GM23338 (cell line): ENCODE results near the gene DNMT1. TPM values are rescaled to one million over a fixed set of nuclear protein-coding genes. Genes with fewer than 3 reads are reported as not detected.

Experiments used
- ATAC-seq: fragments of 200-7000 bp; cut with Tn5 transposase; 3 replicates; pipeline ENCODE4 v1.9.1; 2020
- DNase-seq: peaks from one replicate; pipeline ENCODE4 v3.0.0-alpha.2; 2015; ENCODE audit warnings: low spot score
- H2AFZ ChIP-seq: fragments of 200-600 bp; sonication (generic); 2 replicates; pipeline ENCODE4 v1.8.0; 2016; ENCODE audit warnings: antibody characterized with exemption, mild to moderate bottlenecking, moderate library complexity
- H3F3A ChIP-seq: fragments of 200-600 bp; sonication (generic); replicated peaks from 2 replicates; pipeline ENCODE4 v1.8.0; 2017; ENCODE audit warnings: antibody characterized with exemption, mixed run types, low read depth
- H3K27ac ChIP-seq: fragments of 200-600 bp; sonication (generic); 2 replicates; pipeline ENCODE4 v1.6.1; 2016; ENCODE audit warnings: low read depth
- H3K27me3 ChIP-seq: fragments of 200-600 bp; sonication (generic); 2 replicates; pipeline ENCODE4 v1.8.0; 2016; ENCODE audit warnings: mild to moderate bottlenecking, mixed run types, moderate library complexity; ENCODE audit not compliant: insufficient read depth
- H3K36me3 ChIP-seq: fragments of 200-600 bp; sonication (generic); 2 replicates; pipeline ENCODE4 v1.8.0; 2016; ENCODE audit warnings: mild to moderate bottlenecking; ENCODE audit not compliant: insufficient read depth
- H3K4me1 ChIP-seq: fragments of 200-600 bp; sonication (generic); 2 replicates; pipeline ENCODE4 v1.8.0; 2016; ENCODE audit warnings: mild to moderate bottlenecking, moderate library complexity; ENCODE audit not compliant: insufficient read depth
- H3K4me2 ChIP-seq: fragments of 200-600 bp; sonication (generic); 2 replicates; pipeline ENCODE4 v1.7.1; 2017; ENCODE audit warnings: mixed run types
- H3K4me3 ChIP-seq: fragments of 200-600 bp; sonication (generic); 2 replicates; pipeline ENCODE4 v1.6.1; 2016; ENCODE audit warnings: mixed run types
- H3K79me2 ChIP-seq: fragments of 200-600 bp; sonication (generic); replicated peaks from 2 replicates; pipeline ENCODE4 v1.8.0; 2017; ENCODE audit warnings: mild to moderate bottlenecking; ENCODE audit not compliant: insufficient read depth
- H3K9me2 ChIP-seq: fragments of 200-600 bp; sonication (generic); 2 replicates; pipeline ENCODE4 v1.8.0; 2017; ENCODE audit not compliant: insufficient read depth
- H4K20me1 ChIP-seq: fragments of 200-600 bp; sonication (generic); replicated peaks from 2 replicates; pipeline ENCODE4 v1.8.0; 2017; ENCODE audit warnings: mild to moderate bottlenecking; ENCODE audit not compliant: insufficient read depth
- H3K27ac Mint-ChIP-seq: 2 replicates; pipeline ENCODE4 v1.8.0; 2020; ENCODE audit warnings: inconsistent platforms, mild to moderate bottlenecking, moderate library complexity, mixed read lengths
- H3K27me3 Mint-ChIP-seq: 3 replicates; pipeline ENCODE4 v1.8.0; 2022; ENCODE audit warnings: low read depth, mild to moderate bottlenecking, moderate library complexity, mixed read lengths, inconsistent platforms; ENCODE audit not compliant: insufficient read depth, poor library complexity
- H3K36me3 Mint-ChIP-seq: 3 replicates; pipeline ENCODE4 v1.8.0; 2021; ENCODE audit warnings: low read depth, mild to moderate bottlenecking, inconsistent platforms, moderate library complexity, mixed read lengths
- H3K4me1 Mint-ChIP-seq: 3 replicates; pipeline ENCODE4 v1.8.0; 2020; ENCODE audit warnings: mild to moderate bottlenecking, inconsistent platforms, mixed read lengths
- H3K4me3 Mint-ChIP-seq: 3 replicates; pipeline ENCODE4 v1.8.0; 2021; ENCODE audit warnings: moderate library complexity, mild to moderate bottlenecking, inconsistent platforms, mixed read lengths
- H3K9me3 Mint-ChIP-seq: 3 replicates; pipeline ENCODE4 v1.8.0; 2020; ENCODE audit warnings: moderate library complexity, mild to moderate bottlenecking, inconsistent platforms, mixed read lengths
- CREB1 ChIP-seq: fragments of 250-450 bp; sonication (Bioruptor Pico); IDR thresholded peaks from 2 replicates; pipeline ENCODE4 v1.5.0; 2020; ENCODE audit warnings: low read depth, mild to moderate bottlenecking, moderate library complexity
- POLR2AphosphoS5 ChIP-seq: IDR thresholded peaks from 2 replicates; pipeline ENCODE4 v1.6.1; 2016; ENCODE audit warnings: antibody characterized with exemption, low read depth
- ZNF114 ChIP-seq: fragments of 250-450 bp; sonication (Bioruptor Pico); IDR thresholded peaks from 2 replicates; pipeline ENCODE4 v1.5.0; 2020; ENCODE audit warnings: mild to moderate bottlenecking, moderate library complexity
- polyA plus RNA-seq: library from polyadenylated mRNA; unstranded; fragments of >200 nt; fragmentation: Nextera tagmentation; extraction: Ambion mirVana; gene quantifications from 2 replicates; pipeline ENCODE4 v1.2.1, GENCODE V29; 2016
- total RNA-seq: library from RNA; depleted of rRNA; stranded (reverse); fragments of >200 nt; shearing (Covaris generic); gene quantifications from 2 replicates; pipeline ENCODE4 v1.2.3, GENCODE V29; 2014
- TF ChIP-seq, protein P1 (sequence below): IDR thresholded peaks from one replicate; pipeline ENCODE4 v1.6.1; 2018; ENCODE audit warnings: antibody characterized with exemption; ENCODE audit not compliant: unreplicated experiment

The DNMT1 gene
- total and polyA plus RNA-seq, 2 experiments from 2014 or later, result 238 to 589 TPM

DNA sequence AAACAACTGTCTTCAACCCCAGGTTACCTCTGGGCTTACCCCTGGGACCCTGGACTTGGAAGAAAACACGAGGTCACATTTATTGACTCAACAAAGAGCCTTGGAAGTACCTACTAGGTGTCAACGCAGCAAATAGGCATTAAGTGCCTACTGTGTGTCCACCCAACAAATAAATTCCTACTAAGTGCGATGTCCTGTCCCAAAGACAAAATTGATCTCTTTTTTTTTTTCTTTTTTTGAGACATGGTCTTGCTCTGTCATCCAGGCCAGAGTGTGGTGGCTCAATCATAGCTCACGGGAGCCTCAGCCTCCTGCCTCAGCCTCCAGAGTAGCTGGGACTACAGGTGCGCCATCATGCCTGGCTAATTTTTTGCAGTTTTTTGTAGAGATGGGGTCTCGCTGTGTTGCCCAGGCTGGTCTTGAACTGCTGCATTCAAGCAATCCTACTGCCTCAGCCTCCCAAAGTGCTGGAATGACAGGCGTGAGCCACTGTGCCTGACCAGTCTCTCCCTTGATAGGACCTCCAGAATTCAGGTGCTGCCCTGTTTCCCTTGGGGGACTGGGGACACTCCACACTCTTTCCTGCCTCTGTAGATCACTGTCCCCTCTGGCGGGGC is 37.0 kb upstream of the DNMT1 start:
- TF ChIP-seq, protein P1, sequence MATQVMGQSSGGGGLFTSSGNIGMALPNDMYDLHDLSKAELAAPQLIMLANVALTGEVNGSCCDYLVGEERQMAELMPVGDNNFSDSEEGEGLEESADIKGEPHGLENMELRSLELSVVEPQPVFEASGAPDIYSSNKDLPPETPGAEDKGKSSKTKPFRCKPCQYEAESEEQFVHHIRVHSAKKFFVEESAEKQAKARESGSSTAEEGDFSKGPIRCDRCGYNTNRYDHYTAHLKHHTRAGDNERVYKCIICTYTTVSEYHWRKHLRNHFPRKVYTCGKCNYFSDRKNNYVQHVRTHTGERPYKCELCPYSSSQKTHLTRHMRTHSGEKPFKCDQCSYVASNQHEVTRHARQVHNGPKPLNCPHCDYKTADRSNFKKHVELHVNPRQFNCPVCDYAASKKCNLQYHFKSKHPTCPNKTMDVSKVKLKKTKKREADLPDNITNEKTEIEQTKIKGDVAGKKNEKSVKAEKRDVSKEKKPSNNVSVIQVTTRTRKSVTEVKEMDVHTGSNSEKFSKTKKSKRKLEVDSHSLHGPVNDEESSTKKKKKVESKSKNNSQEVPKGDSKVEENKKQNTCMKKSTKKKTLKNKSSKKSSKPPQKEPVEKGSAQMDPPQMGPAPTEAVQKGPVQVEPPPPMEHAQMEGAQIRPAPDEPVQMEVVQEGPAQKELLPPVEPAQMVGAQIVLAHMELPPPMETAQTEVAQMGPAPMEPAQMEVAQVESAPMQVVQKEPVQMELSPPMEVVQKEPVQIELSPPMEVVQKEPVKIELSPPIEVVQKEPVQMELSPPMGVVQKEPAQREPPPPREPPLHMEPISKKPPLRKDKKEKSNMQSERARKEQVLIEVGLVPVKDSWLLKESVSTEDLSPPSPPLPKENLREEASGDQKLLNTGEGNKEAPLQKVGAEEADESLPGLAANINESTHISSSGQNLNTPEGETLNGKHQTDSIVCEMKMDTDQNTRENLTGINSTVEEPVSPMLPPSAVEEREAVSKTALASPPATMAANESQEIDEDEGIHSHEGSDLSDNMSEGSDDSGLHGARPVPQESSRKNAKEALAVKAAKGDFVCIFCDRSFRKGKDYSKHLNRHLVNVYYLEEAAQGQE, result no peak
- Histone ChIP-seq H3K27me3 (no peaks in the 10 kb centered on the region), H3K4me2 (peak overlapping the region; percentile 90), H4K20me1 (no peaks in the 10 kb centered on the region; the same call in 1 of the 2 replicates), H3K79me2 (peaks cover 8% of the 10 kb centered on the region; the same call in 1 of the 2 replicates), H3F3A (peaks cover 8% of the 10 kb centered on the region), H3K27ac (no peak overlapping the region), H3K4me3 (peak overlapping the region; percentile 88), H3K4me1 (peaks cover 3% of the 10 kb centered on the region), H2AFZ (peak overlapping the region; percentile 92), H3K9me2 (no peaks in the 10 kb centered on the region), H3K36me3 (no peaks in the 10 kb centered on the region)
- ATAC-seq (peak; percentile 18; the same call in 2 of the 3 replicates), DNase-seq (no peak)
- H3K27ac Mint-ChIP-seq, result peak overlapping the region; percentile 85
- peak overlapping the region; percentile 78 for H3K4me3 Mint-ChIP-seq
- H3K27me3 Mint-ChIP-seq, result peaks cover 17% of the 10 kb centered on the region
- no peaks in the 10 kb centered on the region for H3K9me3 Mint-ChIP-seq
- no peaks in the 10 kb centered on the region for H3K36me3 Mint-ChIP-seq
- H3K4me1 Mint-ChIP-seq, result peaks cover 13% of the 10 kb centered on the region

DNA sequence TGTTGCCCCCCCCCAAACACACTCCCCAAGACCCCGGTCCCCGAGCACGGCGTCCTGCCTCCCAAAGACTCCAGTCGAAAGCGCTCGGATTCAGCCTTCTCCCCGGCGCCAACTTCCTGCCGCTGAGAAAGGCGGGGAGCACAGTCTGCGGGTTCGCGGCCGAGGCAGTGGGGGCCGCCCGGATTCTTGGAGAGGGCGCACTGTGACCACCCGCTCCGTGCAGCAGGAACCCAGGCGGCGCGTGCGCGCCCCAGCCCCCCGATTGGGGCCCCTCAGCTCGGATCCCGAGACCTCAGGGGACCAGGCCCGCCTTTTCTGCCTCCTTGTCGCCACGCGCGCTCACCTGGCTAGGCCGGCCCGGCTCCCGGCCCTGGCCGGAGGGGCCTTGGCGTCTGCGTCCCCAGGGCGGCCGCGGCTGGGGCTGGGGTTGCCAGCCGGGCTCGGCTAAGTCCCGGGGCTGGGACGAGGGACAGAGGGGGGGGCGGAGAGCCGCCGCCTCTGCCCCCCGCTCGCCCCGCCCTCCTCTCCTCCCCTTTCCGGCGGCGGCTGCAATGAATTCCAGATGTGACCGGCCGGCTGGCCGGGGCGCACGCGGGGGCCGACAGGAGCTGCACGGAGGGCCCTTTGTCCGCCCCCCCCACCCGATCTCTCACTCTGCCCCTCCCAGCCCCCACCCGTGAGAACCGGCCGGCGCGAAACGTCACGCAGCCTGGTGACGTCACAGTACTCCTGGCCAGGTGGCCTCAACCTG is 36.3 kb upstream of the DNMT1 start, which contains the start of gene S1PR2:
S1PR2 (minus strand) TSS at position 471 of the 751 bp plus-strand sequence. CDS start 6,426 bp downstream, outside the sequence.
- peaks cover 8% of the 10 kb centered on the region; the same call in 1 of the 2 replicates for H3K79me2 ChIP-seq

More for the DNA sequence above, 36.3 kb upstream of the DNMT1 start, which contains the start of gene S1PR2:
- H3K36me3 ChIP-seq, result no peaks in the 10 kb centered on the region
- peak within 1 kb of the TSS; percentile 90 for H3K4me2 ChIP-seq
- Mint-ChIP-seq H3K9me3 (no peaks in the 10 kb centered on the region), H3K36me3 (no peaks in the 10 kb centered on the region), H3K4me1 (peaks cover 15% of the 10 kb centered on the region), H3K27ac (peak within 1 kb of the TSS; percentile 85), H3K27me3 (peaks cover 13% of the 10 kb centered on the region), H3K4me3 (peak within 1 kb of the TSS; percentile 78)
- H2AFZ ChIP-seq, result peak within 1 kb of the TSS; percentile 92
- peak within 1 kb of the TSS; percentile 84 for H3K27ac ChIP-seq
- H4K20me1 ChIP-seq, result no peaks in the 10 kb centered on the region; the same call in 1 of the 2 replicates
- DNase-seq, result peak; percentile 91
- H3K9me2 ChIP-seq, result no peaks in the 10 kb centered on the region
- peak; percentile 69 for TF ChIP-seq POLR2AphosphoS5
- TF ChIP-seq ZNF114 (CRISPR knock-in tag), result no peak
- peak; percentile 97 for TF ChIP-seq CREB1 (CRISPR knock-in tag)
- peak; percentile 78 for ATAC-seq
- H3F3A ChIP-seq, result peaks cover 8% of the 10 kb centered on the region
- no peaks in the 10 kb centered on the region for H3K27me3 ChIP-seq
- peaks cover 3% of the 10 kb centered on the region for H3K4me1 ChIP-seq
- H3K4me3 ChIP-seq, result peak within 1 kb of the TSS; percentile 88
